ENCODE results near the gene KLK4. TPM values are rescaled to one million over a fixed set of nuclear protein-coding genes. Genes with fewer than 3 reads are reported as not detected.

The KLK4 gene
- total and polyA plus RNA-seq, 9 of the 15 experiments (the other 6 are each of a cell fraction or from before 2014, with no cell fraction given) = not detected

- Histone ChIP-seq H3K27me3 (ENCODE audit: control insufficient read depth in 2 of 2, insufficient read depth in 2 of 2, low read length in 2 of 2) (peaks cover 0 to 33% of the 10 kb centered on the region in 2 experiments; a peak in 3 of 5 replicates), H3K36me3 (ENCODE audit: control insufficient read depth, insufficient read depth, low read length) (no peaks in the 10 kb centered on the region), H3K4me3 (no peak overlapping the region), H3K9me1 (ENCODE audit: control insufficient read depth, insufficient read depth, low read length) (no peaks in the 10 kb centered on the region), H3K9ac (ENCODE audit: insufficient read depth in 1 of 2, low read depth in 2 of 2, low read length in 2 of 2) (no peak overlapping the region), H3K79me2 (ENCODE audit: control insufficient read depth, insufficient read depth, low read length) (no peaks in the 10 kb centered on the region), H3K9me3 (replicated peaks; ENCODE audit: control insufficient read depth, insufficient read depth, low read depth, low read length) (no peaks in the 10 kb centered on the region), H3K4me1 (replicated peaks in 1 of 2; ENCODE audit: control insufficient read depth in 2 of 2, insufficient read depth in 2 of 2, low read length in 2 of 2) (peaks cover 0 to 1% of the 10 kb centered on the region in 2 experiments; a peak in 1 of 5 replicates), H3K4me2 (ENCODE audit: insufficient read depth, low read length) (no peak overlapping the region), H4K20me1 (replicated peaks; ENCODE audit: control insufficient read depth, insufficient read depth, low read length) (no peaks in the 10 kb centered on the region), H2AFZ (ENCODE audit: low read depth, low read length) (no peak overlapping the region), H3K27ac (ENCODE audit: extremely low read depth, low read depth, low read length) (no peak overlapping the region)
- no peak for FAIRE-seq
- no peak for DNase-seq (ENCODE audit: extremely low read depth in 1 of 4, low spot score in 3 of 4)
- CTCF ChIA-PET (ENCODE audit: low intra/inter-chr PET ratio) = no interaction called here
- BruUV-seq (replicated peaks) = no TSS peak
- whole genome bisulfite sequencing (ENCODE audit: insufficient coverage, low coverage, missing lambda C conversion rate) = 0% methylated on average over 5 of the region's 5 CpGs
- TF ChIP-seq KDM1A (IDR thresholded peaks at IDR 0.05) = peak; percentile 43 to 58; a peak in 2 of 4 replicates
- TF ChIP-seq CHCHD3 (CRISPR knock-in tag; IDR thresholded peaks at IDR 0.05) = no peak
- TF ChIP-seq FOSL1 (tag; conservative IDR thresholded peaks at IDR 0.05) = peak; percentile 71
- intact Hi-C loops (cut with micrococcal nuclease) (no loop called here), in situ Hi-C loops (cut with MboI) (no loop called here)
- POLR2A ChIA-PET = no interaction called here
- no peak for ATAC-seq
Observed at GRCh38 chr19:50890422-50891252, 20.6 kb downstream of the KLK4 start.

- H4K20me1 ChIP-seq (replicated peaks; ENCODE audit: control insufficient read depth, insufficient read depth, low read length) = no peaks in the 10 kb centered on the region
- intact Hi-C loops (cut with micrococcal nuclease) (no loop called here), in situ Hi-C loops (cut with MboI) (no loop called here)
- no peak for ATAC-seq
- WGBS (ENCODE audit: insufficient coverage, low coverage, missing lambda C conversion rate) = 2% methylated on average over 3 of the region's 3 CpGs
- H3K4me1 ChIP-seq (replicated peaks in 1 of 2; ENCODE audit: control insufficient read depth in 2 of 2, insufficient read depth in 2 of 2, low read length in 2 of 2) = no peaks in the 10 kb centered on the region; a peak in 2 of 5 replicates
- no peak overlapping the region for H3K4me2 ChIP-seq (ENCODE audit: insufficient read depth, low read length)
- H3K79me2 ChIP-seq (ENCODE audit: control insufficient read depth, insufficient read depth, low read length) = no peaks in the 10 kb centered on the region
- DNase-seq (ENCODE audit: extremely low read depth in 1 of 4, low spot score in 3 of 4) = no peak
- H3K9me1 ChIP-seq (ENCODE audit: control insufficient read depth, insufficient read depth, low read length) = no peaks in the 10 kb centered on the region
- H3K36me3 ChIP-seq (ENCODE audit: control insufficient read depth, insufficient read depth, low read length) = no peaks in the 10 kb centered on the region
- H3K9ac ChIP-seq (ENCODE audit: insufficient read depth in 1 of 2, low read depth in 2 of 2, low read length in 2 of 2) = no peak overlapping the region
- no TSS peak for BruUV-seq (replicated peaks)
- no peak for FAIRE-seq
- ChIA-PET CTCF (ENCODE audit: low intra/inter-chr PET ratio) (no interaction called here), POLR2A (interaction anchor here (0.6 to 1.2 kb wide), 3 partner anchors 86 to 195 kb away, joined by 3 to 4 read pairs (median 3); no protein-coding TSS in a partner anchor)
- peaks cover 0 to 39% of the 10 kb centered on the region in 2 experiments; a peak in 3 of 5 replicates for H3K27me3 ChIP-seq (ENCODE audit: control insufficient read depth in 2 of 2, insufficient read depth in 2 of 2, low read length in 2 of 2)
- no peak overlapping the region for H2AFZ ChIP-seq (ENCODE audit: low read depth, low read length)
- H3K4me3 ChIP-seq = no peak overlapping the region
- no peak overlapping the region for H3K27ac ChIP-seq (ENCODE audit: extremely low read depth, low read depth, low read length)
- no peaks in the 10 kb centered on the region for H3K9me3 ChIP-seq (replicated peaks; ENCODE audit: control insufficient read depth, insufficient read depth, low read depth, low read length)
- TF ChIP-seq TCF7L2 (IDR thresholded peaks at IDR 0.05; ENCODE audit: low read depth, low read length) (no peak), ZKSCAN1 (IDR thresholded peaks at IDR 0.05; ENCODE audit: low read depth, low read length) (no peak), ZNF518B (CRISPR knock-in tag; IDR thresholded peaks at IDR 0.05) (no peak), PHB (CRISPR knock-in tag; IDR thresholded peaks at IDR 0.05) (no peak), MCM7 (IDR thresholded peaks at IDR 0.05) (no peak), MAFG (tag; conservative IDR thresholded peaks at IDR 0.05) (no peak), KDM4B (IDR thresholded peaks at IDR 0.05; ENCODE audit: borderline replicate concordance in 2 of 2, low read depth in 1 of 2) (no peak), PTRF (tag; IDR thresholded peaks at IDR 0.05) (no peak)
Observed at GRCh38 chr19:50889638-50890037, 21.6 kb downstream of the KLK4 start.

Measured in K562 (cell line).